ENCODE measurements around the gene MAS1.

MAS1 gene

GRCh38 chr6:159908979-159909378 is 18.2 kb downstream of the MAS1 start:
- H4K20me1 ChIP-seq (ENCODE audit: insufficient read depth, low read length, poor library complexity, severe bottlenecking) = no peaks in the 10 kb centered on the region
- TF ChIP-seq EZH2phosphoT487 (IDR thresholded peaks at IDR 0.05; ENCODE audit: borderline replicate concordance) (no peak), CTCF (conservative IDR thresholded peaks at IDR 0.05; ENCODE audit: low read length) (no peak)
- H3K9me3 ChIP-seq (ENCODE audit: insufficient read depth, low read depth, low read length) = no peaks in the 10 kb centered on the region
- no peaks in the 10 kb centered on the region for H3K9me2 ChIP-seq (replicated peaks; ENCODE audit: low read depth, low read length)
- H3K79me2 ChIP-seq (ENCODE audit: insufficient read depth, low read length) = no peaks in the 10 kb centered on the region
- H3K4me2 ChIP-seq (ENCODE audit: low read depth, low read length, poor library complexity, severe bottlenecking) = no peak overlapping the region
- H3K36me3 ChIP-seq (ENCODE audit: insufficient read depth, low read length) = no peaks in the 10 kb centered on the region
- no peaks in the 10 kb centered on the region for H3F3A ChIP-seq (ENCODE audit: low read depth)
- no peak overlapping the region for H2AFZ ChIP-seq (ENCODE audit: low read length)
- no peak overlapping the region for H3K9ac ChIP-seq (ENCODE audit: low read depth, low read length, poor library complexity, severe bottlenecking)
- H3K4me1 ChIP-seq (ENCODE audit: insufficient read depth, low read length, poor library complexity, severe bottlenecking) = no peaks in the 10 kb centered on the region
- H3K27me3 ChIP-seq (ENCODE audit: insufficient read depth, low read length, poor library complexity, severe bottlenecking) = no peaks in the 10 kb centered on the region
- H3K4me3 ChIP-seq (ENCODE audit: low read length, poor library complexity, severe bottlenecking) = no peak overlapping the region

- H3K9me2 ChIP-seq (replicated peaks; ENCODE audit: low read depth, low read length) = no peaks in the 10 kb centered on the region
- no peak overlapping the region for H3K4me3 ChIP-seq (ENCODE audit: low read length, poor library complexity, severe bottlenecking)
- no peaks in the 10 kb centered on the region for H3K9me3 ChIP-seq (ENCODE audit: insufficient read depth, low read depth, low read length)
- no peaks in the 10 kb centered on the region for H3K36me3 ChIP-seq (ENCODE audit: insufficient read depth, low read length)
- no peak overlapping the region for H2AFZ ChIP-seq (ENCODE audit: low read length)
- H3K4me1 ChIP-seq (ENCODE audit: insufficient read depth, low read length, poor library complexity, severe bottlenecking) = no peaks in the 10 kb centered on the region
- no peaks in the 10 kb centered on the region for H3F3A ChIP-seq (ENCODE audit: low read depth)
- H3K79me2 ChIP-seq (ENCODE audit: insufficient read depth, low read length) = no peaks in the 10 kb centered on the region
- TF ChIP-seq EZH2phosphoT487 (IDR thresholded peaks at IDR 0.05; ENCODE audit: borderline replicate concordance) = no peak
- TF ChIP-seq CTCF (conservative IDR thresholded peaks at IDR 0.05; ENCODE audit: low read length) = no peak
- no peaks in the 10 kb centered on the region for H4K20me1 ChIP-seq (ENCODE audit: insufficient read depth, low read length, poor library complexity, severe bottlenecking)
- H3K27me3 ChIP-seq (ENCODE audit: insufficient read depth, low read length, poor library complexity, severe bottlenecking) = no peaks in the 10 kb centered on the region
- H3K4me2 ChIP-seq (ENCODE audit: low read depth, low read length, poor library complexity, severe bottlenecking) = no peak overlapping the region
- H3K9ac ChIP-seq (ENCODE audit: low read depth, low read length, poor library complexity, severe bottlenecking) = no peak overlapping the region
Observed at GRCh38 chr6:159910342-159910741, 19.6 kb downstream of the MAS1 start.

GRCh38 chr6:159913375-159913774 is 22.6 kb downstream of the MAS1 start:
- Histone ChIP-seq H3K4me2 (ENCODE audit: low read depth, low read length, poor library complexity, severe bottlenecking) (no peak overlapping the region), H2AFZ (ENCODE audit: low read length) (no peak overlapping the region), H3K9me3 (ENCODE audit: insufficient read depth, low read depth, low read length) (no peaks in the 10 kb centered on the region), H3K79me2 (ENCODE audit: insufficient read depth, low read length) (no peaks in the 10 kb centered on the region), H3K9ac (ENCODE audit: low read depth, low read length, poor library complexity, severe bottlenecking) (no peak overlapping the region), H3K36me3 (ENCODE audit: insufficient read depth, low read length) (no peaks in the 10 kb centered on the region), H3K4me3 (ENCODE audit: low read length, poor library complexity, severe bottlenecking) (no peak overlapping the region), H3K9me2 (replicated peaks; ENCODE audit: low read depth, low read length) (no peaks in the 10 kb centered on the region), H3K4me1 (ENCODE audit: insufficient read depth, low read length, poor library complexity, severe bottlenecking) (no peaks in the 10 kb centered on the region), H3K27me3 (ENCODE audit: insufficient read depth, low read length, poor library complexity, severe bottlenecking) (no peaks in the 10 kb centered on the region), H3F3A (ENCODE audit: low read depth) (no peaks in the 10 kb centered on the region), H4K20me1 (ENCODE audit: insufficient read depth, low read length, poor library complexity, severe bottlenecking) (no peaks in the 10 kb centered on the region)
- TF ChIP-seq EZH2phosphoT487 (IDR thresholded peaks at IDR 0.05; ENCODE audit: borderline replicate concordance) = no peak
- no peak for TF ChIP-seq CTCF (conservative IDR thresholded peaks at IDR 0.05; ENCODE audit: low read length)

Measured in Loucy (cell line).